ENCODE results near the gene ZNF687. TPM values are rescaled to one million over a fixed set of nuclear protein-coding genes. Genes with fewer than 3 reads are reported as not detected.
A peak's percentile ranks its signal among the peaks of the same experiment; 100 is the strongest.

The ZNF687 gene
- total RNA-seq, 1 experiment from 2014 or later = 26.4 TPM

GRCh38 chr1:151326619-151327222 is 44.6 kb downstream of the ZNF687 start:
- Histone ChIP-seq H3K27me3 (replicated peaks; ENCODE audit: insufficient read depth, low read depth, low read length, poor library complexity) (no peaks in the 10 kb centered on the region), H3K4me3 (ENCODE audit: low read depth, low read length, poor library complexity, severe bottlenecking) (peak overlapping the region; percentile 66), H3K36me3 (ENCODE audit: insufficient read depth, low read length, poor library complexity, severe bottlenecking) (peaks cover 19% of the 10 kb centered on the region), H3K9me3 (ENCODE audit: low read depth, low read length, poor library complexity, severe bottlenecking) (no peaks in the 10 kb centered on the region), H3K4me1 (ENCODE audit: insufficient read depth, low read length, poor library complexity, severe bottlenecking) (peaks cover 8% of the 10 kb centered on the region), H3K27ac (ENCODE audit: low read depth, low read length, poor library complexity, severe bottlenecking) (peak overlapping the region; percentile 97)
- peak; percentile 63 for DNase-seq (ENCODE audit: low spot score)
- intact Hi-C loops (cut with micrococcal nuclease; ENCODE audit: unreplicated experiment) = no loop called here
- TF ChIP-seq EZH2 (IDR thresholded peaks at IDR 0.05; ENCODE audit: borderline replicate concordance, low read depth, low read length, poor library complexity, severe bottlenecking) (no peak), CTCF (conservative IDR thresholded peaks at IDR 0.05; ENCODE audit: low read depth, low read length) (no peak)
- CTCF ChIA-PET = interaction anchor here (1.7 kb wide), 1 partner anchor 14 kb away, joined by 12 read pairs; no protein-coding TSS in a partner anchor
- no TSS peak for BruUV-seq (replicated peaks)
- POLR2A ChIA-PET (ENCODE audit: low non-redundant PET) = interaction anchor here (0.6 to 0.7 kb wide), 3 partner anchors 43 to 1684 kb away, joined by 3 to 14 read pairs (median 5); no protein-coding TSS in a partner anchor

DNA sequence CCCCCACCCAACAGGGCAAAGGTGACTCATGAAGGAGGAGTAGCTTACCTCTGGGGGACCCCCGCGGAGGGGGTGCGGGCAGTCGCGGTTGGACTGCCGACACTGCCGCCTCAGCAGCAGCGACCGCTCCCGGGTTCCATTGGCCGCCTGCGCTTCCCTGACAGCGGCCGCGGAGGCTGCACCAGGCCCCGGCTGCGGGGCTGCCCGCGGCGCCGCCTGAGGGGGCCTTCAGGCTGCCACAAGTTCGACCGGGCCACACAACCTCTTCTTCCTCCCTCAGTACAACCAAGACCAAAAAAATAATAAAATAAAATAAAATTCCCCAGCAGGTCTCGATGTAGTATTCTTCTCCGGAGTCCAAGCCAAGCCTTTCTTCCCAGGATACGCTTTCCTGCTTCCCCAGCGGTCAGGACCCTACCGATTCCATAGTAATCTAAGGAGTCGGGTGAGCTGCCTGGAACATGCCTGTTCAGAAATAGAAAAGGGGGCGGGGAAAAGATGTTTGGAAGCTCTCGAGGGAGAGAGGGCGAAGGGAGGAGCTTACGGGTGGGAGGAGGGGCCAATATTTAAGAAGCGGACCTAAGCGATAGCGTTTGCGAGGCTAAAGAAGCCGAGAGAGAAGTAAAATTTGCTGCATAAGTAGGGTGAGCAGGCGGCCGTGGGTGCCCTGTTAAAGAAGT is 45.3 kb downstream of the ZNF687 start, which contains the start of gene PI4KB:
TSS of gene PI4KB (minus strand) at position 194 of the 680 bp plus-strand sequence. CDS start 10,935 bp downstream, outside the sequence.
- DNase-seq (ENCODE audit: low spot score) = peak; percentile 99
- TF ChIP-seq CTCF (conservative IDR thresholded peaks at IDR 0.05; ENCODE audit: low read depth, low read length) = no peak
- intact Hi-C loops (cut with micrococcal nuclease; ENCODE audit: unreplicated experiment) = no loop called here
- ChIA-PET CTCF (interaction anchor here (1.7 kb wide), 1 partner anchor 13 kb away, joined by 12 read pairs; no protein-coding TSS in a partner anchor), POLR2A (ENCODE audit: low non-redundant PET) (interaction anchor here (0.6 to 0.7 kb wide), 3 partner anchors 29 to 317 kb away, joined by 3 to 14 read pairs (median 5); no protein-coding TSS in a partner anchor)
- Histone ChIP-seq H3K27ac (ENCODE audit: low read depth, low read length, poor library complexity, severe bottlenecking) (peak within 1 kb of the TSS; percentile 97), H3K36me3 (ENCODE audit: insufficient read depth, low read length, poor library complexity, severe bottlenecking) (peaks cover 14% of the 10 kb centered on the region), H3K9me3 (ENCODE audit: low read depth, low read length, poor library complexity, severe bottlenecking) (no peaks in the 10 kb centered on the region), H3K27me3 (replicated peaks; ENCODE audit: insufficient read depth, low read depth, low read length, poor library complexity) (no peaks in the 10 kb centered on the region), H3K4me3 (ENCODE audit: low read depth, low read length, poor library complexity, severe bottlenecking) (peak within 1 kb of the TSS; percentile 66), H3K4me1 (ENCODE audit: insufficient read depth, low read length, poor library complexity, severe bottlenecking) (peaks cover 8% of the 10 kb centered on the region)
- no TSS peak for BruUV-seq (replicated peaks)

DNA sequence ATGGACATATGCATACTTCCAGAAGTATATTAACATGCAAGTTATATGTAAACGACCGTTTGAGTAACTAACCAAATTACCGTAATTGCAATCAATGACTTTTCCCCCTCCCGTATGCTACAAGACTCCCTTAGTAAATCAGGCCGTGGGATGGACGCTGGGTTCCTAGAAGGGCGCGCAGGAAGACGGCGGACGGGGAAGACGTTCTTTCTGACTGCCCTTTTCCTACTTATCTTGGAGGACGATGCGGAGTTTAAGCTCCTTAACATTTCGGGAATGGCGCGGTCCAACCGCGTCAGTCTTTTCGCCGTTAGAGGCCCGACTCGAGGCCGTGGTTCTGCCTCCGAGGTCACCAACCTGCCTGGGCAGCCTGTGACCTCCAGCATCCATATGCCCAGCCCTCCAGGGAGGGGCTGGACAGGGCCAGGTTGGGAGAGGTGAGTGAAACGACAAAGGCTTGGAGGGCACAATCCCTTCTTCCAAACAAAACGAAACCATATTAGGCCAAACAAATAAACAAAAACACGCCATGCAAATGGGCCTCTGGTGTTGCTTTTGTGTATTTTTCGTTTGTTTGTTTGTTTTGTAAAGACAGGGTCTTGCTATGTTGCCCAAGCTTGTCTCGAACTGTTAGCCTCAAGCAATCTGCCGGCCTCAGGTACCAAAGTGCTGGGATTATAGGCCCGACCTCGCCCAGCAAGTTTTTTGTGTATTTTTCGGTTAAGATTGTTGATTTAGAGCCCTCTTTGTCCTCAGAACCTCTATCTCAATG is 46.0 kb downstream of the ZNF687 start:
- POLR2A ChIA-PET (ENCODE audit: low non-redundant PET) = interaction anchor here (0.6 kb wide), 1 partner anchor 28 kb away, joined by 3 read pairs; no protein-coding TSS in a partner anchor

More for the DNA sequence above, 46.0 kb downstream of the ZNF687 start:
- H3K27me3 ChIP-seq (replicated peaks; ENCODE audit: insufficient read depth, low read depth, low read length, poor library complexity) = no peaks in the 10 kb centered on the region
- no TSS peak for BruUV-seq (replicated peaks)
- H3K4me1 ChIP-seq (ENCODE audit: insufficient read depth, low read length, poor library complexity, severe bottlenecking) = peaks cover 8% of the 10 kb centered on the region
- peaks cover 7% of the 10 kb centered on the region for H3K36me3 ChIP-seq (ENCODE audit: insufficient read depth, low read length, poor library complexity, severe bottlenecking)
- intact Hi-C loops (cut with micrococcal nuclease; ENCODE audit: unreplicated experiment) = no loop called here
- TF ChIP-seq EZH2 (IDR thresholded peaks at IDR 0.05; ENCODE audit: borderline replicate concordance, low read depth, low read length, poor library complexity, severe bottlenecking) (no peak), CTCF (conservative IDR thresholded peaks at IDR 0.05; ENCODE audit: low read depth, low read length) (no peak)
- no peak for DNase-seq (ENCODE audit: low spot score)
- CTCF ChIA-PET = interaction anchor here (1.7 kb wide), 1 partner anchor 13 kb away, joined by 12 read pairs; no protein-coding TSS in a partner anchor
- peak overlapping the region; percentile 66 for H3K4me3 ChIP-seq (ENCODE audit: low read depth, low read length, poor library complexity, severe bottlenecking)
- H3K27ac ChIP-seq (ENCODE audit: low read depth, low read length, poor library complexity, severe bottlenecking) = peak overlapping the region; percentile 97
- H3K9me3 ChIP-seq (ENCODE audit: low read depth, low read length, poor library complexity, severe bottlenecking) = no peaks in the 10 kb centered on the region

Measured in A673 (cell line).